A549 (cell line): ENCODE results near the gene C11orf98. TPM values are rescaled to one million over a fixed set of nuclear protein-coding genes. Genes with fewer than 3 reads are reported as not detected.
A peak's percentile ranks its signal among the peaks of the same experiment; 100 is the strongest.

Experiments used
- ATAC-seq, 2 experiments: fragments of 200-7000 bp in 1 of 2; fragments of >200 bp in 1 of 2; cut with Nextera tagmentation in 1 of 2; cut with Tn5 transposase in 1 of 2; 3 replicates each; pipeline versions ENCODE4 v1.8.0 to v1.9.1; 2018 to 2020; ENCODE audit warnings: mild to moderate bottlenecking in 1 of 2, moderate library complexity in 1 of 2
- CTCF ChIA-PET: fragments of 300-600 bp; sonication (Branson Sonifier 250); formaldehyde crosslinking; extraction: SDS; loops from one replicate; lab custom pipeline; 2021; ENCODE audit warnings: antibody characterized with exemption, inconsistent platforms; lab: Yijun Ruan, JAX
- POLR2A ChIA-PET: fragments of 350-600 bp; formaldehyde crosslinking; extraction: SDS; loops from one replicate; lab custom pipeline; 2021; ENCODE audit warnings: antibody characterized with exemption, inconsistent platforms; lab: Yijun Ruan, JAX
- DNase-seq, 2 experiments: peaks; one replicate each; pipeline versions ENCODE4 v3.0.0 to v3.0.0-alpha.2; 2011 to 2016; ENCODE audit warnings: low read depth in 1 of 2, low spot score in 1 of 2
- FAIRE-seq: peaks from 2 replicates; lab custom pipeline; 2011; peaks lifted over from hg19 to GRCh38; lab: Jason Lieb, UNC
- H3K27ac ChIP-seq, 2 experiments: fragments of >200 bp; sonication (Bioruptor Twin); formaldehyde crosslinking; 3 replicates each; pipeline ENCODE4 v1.5.1; 2016 to 2017
- H3K4me1 ChIP-seq: fragments of >200 bp; sonication (Bioruptor Twin); formaldehyde crosslinking; 3 replicates; pipeline ENCODE4 v1.6.1; 2016
- H3K4me2 ChIP-seq: fragments of >200 bp; sonication (Bioruptor Twin); formaldehyde crosslinking; 3 replicates; pipeline ENCODE4 v1.6.1; 2016
- H3K4me3 ChIP-seq: fragments of >200 bp; sonication (Bioruptor Twin); formaldehyde crosslinking; 3 replicates; pipeline ENCODE4 v1.5.1; 2016
- H3K9me3 ChIP-seq: fragments of >200 bp; sonication (Bioruptor Twin); formaldehyde crosslinking; 3 replicates; pipeline ENCODE4 v1.6.1; 2016
- BCL3 ChIP-seq: fragments of >200 bp; sonication (Bioruptor Twin); formaldehyde crosslinking; IDR thresholded peaks from 3 replicates; pipeline ENCODE4 v1.6.1; 2016
- CBX2 ChIP-seq: fragments of 200-600 bp; sonication (generic); IDR thresholded peaks from 2 replicates; pipeline ENCODE4 v1.6.1; 2016; ENCODE audit warnings: low read depth, mild to moderate bottlenecking, borderline replicate concordance
- CHD4 ChIP-seq: fragments of 200-600 bp; sonication (generic); IDR thresholded peaks from 2 replicates; pipeline ENCODE4 v1.6.1; 2016; ENCODE audit warnings: antibody characterized with exemption, mild to moderate bottlenecking, borderline replicate concordance
- E2F6 ChIP-seq: IDR thresholded peaks from 2 replicates; pipeline ENCODE4 v1.6.1; 2012; ENCODE audit warnings: low read depth, borderline replicate concordance
- EHF ChIP-seq: fragments of 250-450 bp; sonication (Bioruptor Pico); IDR thresholded peaks from 2 replicates; pipeline ENCODE4 v1.5.0; 2020; ENCODE audit warnings: mild to moderate bottlenecking
- ELK1 ChIP-seq: fragments of 150-350 bp; IDR thresholded peaks from 2 replicates; pipeline ENCODE4 v1.6.1; 2014; ENCODE audit warnings: low read depth, mild to moderate bottlenecking, low read length
- ESRRA ChIP-seq: fragments of 150-350 bp; IDR thresholded peaks from 2 replicates; pipeline ENCODE4 v1.6.1; 2014; ENCODE audit warnings: mild to moderate bottlenecking, low read length, borderline replicate concordance
- FOSL2 ChIP-seq, 2 experiments: fragments of 450-650 bp in 1 of 2; fragments of >200 bp in 1 of 2; sonication (Bioruptor Twin) in 1 of 2; formaldehyde crosslinking; IDR thresholded peaks; 2 replicates each; pipeline versions ENCODE4 v1.5.0 to v1.6.1; 2016 to 2020; ENCODE audit warnings: mild to moderate bottlenecking in 1 of 2, moderate library complexity in 1 of 2
- FOXS1 ChIP-seq: fragments of 250-450 bp; sonication (Bioruptor Pico); IDR thresholded peaks from 2 replicates; pipeline ENCODE4 v1.5.0; 2020; ENCODE audit warnings: mild to moderate bottlenecking, moderate library complexity
- GATA3 ChIP-seq: IDR thresholded peaks from 2 replicates; pipeline ENCODE4 v1.6.1; 2012; ENCODE audit warnings: borderline replicate concordance
- HMGXB4 ChIP-seq: fragments of 250-450 bp; sonication (Bioruptor Pico); IDR thresholded peaks from 2 replicates; pipeline ENCODE4 v1.5.0; 2021; ENCODE audit warnings: mild to moderate bottlenecking, moderate library complexity, borderline replicate concordance
- HOXB13 ChIP-seq: fragments of 250-450 bp; sonication (Bioruptor Pico); IDR thresholded peaks from 2 replicates; pipeline ENCODE4 v1.5.0; 2020; ENCODE audit warnings: low read depth, mild to moderate bottlenecking, moderate library complexity
- JUN ChIP-seq, 2 experiments: fragments of >200 bp; sonication (Bioruptor Twin); formaldehyde crosslinking; IDR thresholded peaks; 2 replicates in 1 of 2; 3 replicates in 1 of 2; pipeline ENCODE4 v1.6.1; 2016 to 2017
- KDM5A ChIP-seq: fragments of 200-600 bp; sonication (generic); IDR thresholded peaks from 2 replicates; pipeline ENCODE4 v1.6.1; 2016; ENCODE audit warnings: antibody characterized with exemption, mild to moderate bottlenecking
- MAFK ChIP-seq: fragments of 450-650 bp; IDR thresholded peaks from 2 replicates; pipeline ENCODE4 v1.6.1; 2014; ENCODE audit not compliant: partially characterized antibody
- MYC ChIP-seq: IDR thresholded peaks from 2 replicates; pipeline ENCODE4 v1.6.1; 2012; ENCODE audit warnings: mild to moderate bottlenecking, inconsistent platforms, low read length, improper control_type of control experiment, borderline replicate concordance
- NR3C1 ChIP-seq: fragments of >200 bp; sonication (Bioruptor Twin); formaldehyde crosslinking; IDR thresholded peaks from 3 replicates; pipeline ENCODE4 v1.6.1; 2017
- PHF8 ChIP-seq: fragments of 200-600 bp; sonication (generic); IDR thresholded peaks from 2 replicates; pipeline ENCODE4 v1.6.1; 2016; ENCODE audit warnings: low read depth, mild to moderate bottlenecking, antibody characterized with exemption, moderate library complexity, borderline replicate concordance
- POLR2A ChIP-seq: IDR thresholded peaks from 2 replicates; pipeline ENCODE4 v1.6.1; 2012; ENCODE audit warnings: mild to moderate bottlenecking, low read length
- RAD21 ChIP-seq, 2 experiments: fragments of >200 bp in 1 of 2; sonication (Bioruptor Twin) in 1 of 2; formaldehyde crosslinking in 1 of 2; IDR thresholded peaks in 1 of 2; conservative IDR thresholded peaks in 1 of 2; 2 replicates in 1 of 2; 3 replicates in 1 of 2; pipeline ENCODE4 v1.6.1; 2012 to 2018; ENCODE audit warnings: inconsistent platforms in 1 of 2
- RCOR1 ChIP-seq: fragments of 150-350 bp; IDR thresholded peaks from 2 replicates; pipeline ENCODE4 v1.6.1; 2014; ENCODE audit warnings: antibody characterized with exemption, low read length, low read depth
- REST ChIP-seq: fragments of 200-600 bp; sonication (generic); IDR thresholded peaks from 2 replicates; pipeline ENCODE4 v1.6.1; 2016; ENCODE audit warnings: antibody characterized with exemption, mild to moderate bottlenecking, moderate library complexity
- RFX5 ChIP-seq: fragments of 450-650 bp; IDR thresholded peaks from 2 replicates; pipeline ENCODE4 v1.7.1; 2014; ENCODE audit warnings: antibody characterized with exemption, mild to moderate bottlenecking, moderate library complexity
- RNF2 ChIP-seq: fragments of 200-600 bp; sonication (generic); IDR thresholded peaks from 2 replicates; pipeline ENCODE4 v1.6.1; 2016; ENCODE audit warnings: low read depth, mild to moderate bottlenecking, antibody characterized with exemption, moderate library complexity, borderline replicate concordance
- SMC3 ChIP-seq: fragments of >200 bp; sonication (Bioruptor Twin); formaldehyde crosslinking; IDR thresholded peaks from 3 replicates; pipeline ENCODE4 v1.6.1; 2018; ENCODE audit warnings: inconsistent platforms
- TP53 ChIP-seq: fragments of 250-450 bp; sonication (Bioruptor Pico); IDR thresholded peaks from 2 replicates; pipeline ENCODE4 v1.5.0; 2021; ENCODE audit warnings: mild to moderate bottlenecking, moderate library complexity
- USF2 ChIP-seq: fragments of 450-650 bp; IDR thresholded peaks from 2 replicates; pipeline ENCODE4 v1.6.1; 2014; ENCODE audit warnings: antibody characterized with exemption
- ZC3H11A ChIP-seq: fragments of 450-650 bp; IDR thresholded peaks from 2 replicates; pipeline ENCODE4 v1.6.1; 2014; ENCODE audit warnings: antibody characterized with exemption, mild to moderate bottlenecking
- ZNF302 ChIP-seq: fragments of 250-450 bp; sonication (Bioruptor Pico); IDR thresholded peaks from 2 replicates; pipeline ENCODE4 v1.9.0; 2021; ENCODE audit warnings: inconsistent platforms, mild to moderate bottlenecking, moderate library complexity
- WGBS: methylation state at CpG from one replicate; pipeline ENCODE4 v1.1.6; 2017; ENCODE audit errors: missing lambda C conversion rate; 5-methylcytosine and 5-hydroxymethylcytosine counted together
- polyA plus RNA-seq, 4 experiments: library from polyadenylated mRNA; depleted of rRNA in 3 of 4; stranded (reverse); fragments of >200 nt; fragmentation: RNase III in 1 of 4; extraction: RNeasy Plus Mini Kit Qiagen cat#74134 plus additional on column Dnase treatment in 1 of 4; gene quantifications; 2 replicates in 3 of 4; 3 replicates in 1 of 4; pipeline ENCODE4 v1.2.3, GENCODE V29; 2011 to 2017

The C11orf98 gene
- polyA plus RNA-seq, 2 of the 4 experiments (the other 2 are of a cell fraction) = 91.7 to 140 TPM

GRCh38 chr11:62645946-62646824 lies 18.8 kb downstream of the C11orf98 start, which contains the start of gene GANAB:
GANAB (minus strand) TSS chr11:62646613; CDS start chr11:62646599, 14 bp downstream.
- ATAC-seq = peak; percentile 97 to 99
- CTCF ChIA-PET = interaction anchor here (0.7 to 1.6 kb wide), 7 partner anchors 10 to 266 kb away, joined by 3 to 6 read pairs (median 3); partner anchors contain the start of genes C11orf98, CSKMT and EML3
- TF ChIP-seq ZNF302 = no peak
- TF ChIP-seq SMC3 = no peak
- peak; percentile 80 to 95 for TF ChIP-seq JUN (IDR thresholded peaks at IDR 0.05)
- no peak for TF ChIP-seq RNF2
- TF ChIP-seq REST = no peak
- no peak for TF ChIP-seq NR3C1
- TF ChIP-seq GATA3 = peak; percentile 50; the same call in 1 of the 2 replicates
- peak; percentile 83 for TF ChIP-seq KDM5A
- TF ChIP-seq USF2 = no peak
- TF ChIP-seq ESRRA = no peak
- TF ChIP-seq BCL3 = peak; percentile 92; the same call in 2 of the 3 replicates
- no peak for TF ChIP-seq RAD21 (conservative IDR thresholded peaks at IDR 0.05 in 1 of 2, IDR thresholded peaks at IDR 0.05 in 1 of 2)
- no peak for TF ChIP-seq CBX2
- no peak for TF ChIP-seq FOXS1
- TF ChIP-seq HMGXB4 (CRISPR knock-in tag) = no peak
- TF ChIP-seq MAFK = no peak
- no peak for TF ChIP-seq TP53 (CRISPR knock-in tag)
- TF ChIP-seq E2F6 = no peak; the same call in 1 of the 2 replicates
- TF ChIP-seq FOSL2 (IDR thresholded peaks at IDR 0.05) = no peak
- TF ChIP-seq FOSL2 (CRISPR knock-in tag; IDR thresholded peaks at IDR 0.05) = 0 out of 2 replicates have a peak, but pooled peaks have one; percentile 7
- 0 out of 2 replicates have a peak, but pooled peaks have one; percentile 14 for TF ChIP-seq HOXB13 (CRISPR knock-in tag)
- no peak for TF ChIP-seq MYC
- peak; percentile 85; the same call in 1 of the 2 replicates for TF ChIP-seq PHF8
- no peak for TF ChIP-seq CHD4
- no peak for TF ChIP-seq EHF
- TF ChIP-seq RFX5 = 0 out of 2 replicates have a peak, but pooled peaks have one; percentile 27
- no peak for TF ChIP-seq ZC3H11A
- TF ChIP-seq ELK1 = no peak
- TF ChIP-seq RCOR1 = no peak
- peak; percentile 89 for TF ChIP-seq POLR2A

More at GRCh38 chr11:62645946-62646824, 18.8 kb downstream of the C11orf98 start, which contains the start of gene GANAB:
- Histone ChIP-seq H3K4me1 (peaks cover 11% of the 10 kb centered on the region), H3K27ac (peak within 1 kb of the TSS; percentile 94 to 97), H3K9me3 (no peaks in the 10 kb centered on the region), H3K4me2 (peak within 1 kb of the TSS; percentile 96), H3K4me3 (peak within 1 kb of the TSS; percentile 79)
- no peak for FAIRE-seq
- 2% methylated on average over 57 of the region's 73 CpGs for WGBS
- POLR2A ChIA-PET = interaction anchor here (0.6 to 2.0 kb wide), 11 partner anchors 9 to 108 kb away, joined by 3 to 35 read pairs (median 6); partner anchors contain the start of genes B3GAT3, C11orf98, CSKMT and HNRNPUL2
- DNase-seq = peak; percentile 97 to 99
